HEK293 (cell line): ENCODE results near the gene C12orf42.

Experiments
- CTCF ChIA-PET: fragments of 350-600 bp; formaldehyde crosslinking; extraction: SDS; loops from one replicate; lab custom pipeline; 2021; ENCODE audit warnings: antibody characterized with exemption; lab: Yijun Ruan, JAX
- POLR2A ChIA-PET: fragments of 300-600 bp; formaldehyde crosslinking; extraction: SDS; loops from one replicate; lab custom pipeline; 2020; ENCODE audit warnings: antibody characterized with exemption, inconsistent platforms; lab: Yijun Ruan, JAX
- H3K27ac ChIP-seq: fragments of 200-500 bp; sonication (Bioruptor generic); 2 replicates; pipeline ENCODE4 v1.5.1; 2014; ENCODE audit warnings: low read depth, low read length, control low read depth, inconsistent platforms; ENCODE audit errors: extremely low read depth
- H3K36me3 ChIP-seq, 2 experiments: fragments of 200-500 bp in 1 of 2; sonication (Bioruptor generic) in 1 of 2; 1 replicate in 1 of 2; 2 replicates in 1 of 2; pipeline ENCODE4 v1.5.1; 2014 to 2017; ENCODE audit warnings: inconsistent platforms in 2 of 2, low read length in 2 of 2; ENCODE audit not compliant: control insufficient read depth in 2 of 2, insufficient read depth in 1 of 2
- H3K4me1 ChIP-seq: fragments of 200-500 bp; sonication (Bioruptor generic); 2 replicates; pipeline ENCODE4 v1.5.1; 2014; ENCODE audit warnings: mild to moderate bottlenecking, low read length, inconsistent platforms; ENCODE audit not compliant: control insufficient read depth, insufficient read depth
- H3K4me3 ChIP-seq: 2 replicates; pipeline ENCODE4 v1.5.1; 2011; ENCODE audit warnings: low read depth, mild to moderate bottlenecking, control low read depth, low read length, moderate library complexity
- H3K9me3 ChIP-seq: fragments of 200-500 bp; sonication (Bioruptor generic); 2 replicates; pipeline ENCODE4 v1.5.1; 2014; ENCODE audit warnings: low read depth, low read length, inconsistent platforms; ENCODE audit not compliant: control insufficient read depth, insufficient read depth
- KLF16 ChIP-seq: fragments of 450-650 bp; formaldehyde crosslinking; IDR thresholded peaks from 2 replicates; pipeline ENCODE4 v1.5.1; 2017; ENCODE audit warnings: missing biosample characterization, missing genetic modification characterization
- KLF7 ChIP-seq: fragments of 450-650 bp; formaldehyde crosslinking; IDR thresholded peaks from 2 replicates; pipeline ENCODE4 v1.5.1; 2016; ENCODE audit warnings: missing biosample characterization, missing genetic modification characterization, borderline replicate concordance
- SP3 ChIP-seq: fragments of 450-650 bp; formaldehyde crosslinking; IDR thresholded peaks from 2 replicates; pipeline ENCODE4 v1.5.1; 2016; ENCODE audit warnings: missing biosample characterization, missing genetic modification characterization
- WT1 ChIP-seq: fragments of 450-650 bp; formaldehyde crosslinking; IDR thresholded peaks from 2 replicates; pipeline ENCODE4 v1.5.1; 2016; ENCODE audit warnings: missing biosample characterization, missing genetic modification characterization
- ZNF132 ChIP-seq: fragments of 450-650 bp; formaldehyde crosslinking; IDR thresholded peaks from 2 replicates; pipeline ENCODE4 v1.5.1; 2017; ENCODE audit warnings: missing biosample characterization, missing genetic modification characterization, borderline replicate concordance
- ZNF2 ChIP-seq: fragments of 450-650 bp; formaldehyde crosslinking; IDR thresholded peaks from 2 replicates; pipeline ENCODE4 v1.5.1; 2016; ENCODE audit warnings: missing biosample characterization, missing genetic modification characterization
- ZNF362 ChIP-seq: fragments of 450-650 bp; formaldehyde crosslinking; IDR thresholded peaks from 2 replicates; pipeline ENCODE4 v1.5.1; 2016; ENCODE audit warnings: missing biosample characterization, missing genetic modification characterization
- ZNF423 ChIP-seq: fragments of 450-650 bp; formaldehyde crosslinking; IDR thresholded peaks from 2 replicates; pipeline ENCODE4 v1.5.1; 2016; ENCODE audit warnings: missing biosample characterization, missing genetic modification characterization
- TF ChIP-seq, protein P1 (sequence below): fragments of 450-650 bp; formaldehyde crosslinking; IDR thresholded peaks from 2 replicates; pipeline ENCODE4 v1.5.1; 2016; ENCODE audit warnings: missing biosample characterization, missing genetic modification characterization
- TF ChIP-seq, protein P2 (sequence below): fragments of 450-650 bp; formaldehyde crosslinking; IDR thresholded peaks from 2 replicates; pipeline ENCODE4 v1.5.1; 2016; ENCODE audit warnings: missing biosample characterization, missing genetic modification characterization

The C12orf42 gene

DNA sequence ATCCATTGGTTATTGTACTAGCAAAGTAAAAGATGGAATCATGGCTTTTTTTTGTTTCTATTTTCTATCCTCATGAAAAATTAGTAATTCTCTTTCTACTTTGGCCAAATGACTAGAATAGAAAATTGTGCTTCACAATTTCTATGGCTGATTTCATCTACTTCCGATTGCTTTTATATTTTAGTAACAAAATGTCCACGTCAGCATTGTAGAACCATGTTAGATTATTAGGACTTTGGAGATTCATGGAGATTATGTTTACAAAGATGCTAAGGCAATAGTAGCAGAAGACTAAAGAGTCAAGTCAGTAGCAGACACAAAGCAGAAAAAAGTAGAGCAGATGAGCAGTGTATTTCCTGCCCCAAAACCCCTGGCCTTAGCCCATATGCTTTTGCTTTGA, 113.6 kb downstream of the C12orf42 start:
- TF ChIP-seq ZNF362 (tag by site-specific recombination): no peak
- TF ChIP-seq ZNF132 (tag by site-specific recombination): no peak
- TF ChIP-seq SP3 (tag by site-specific recombination): no peak
- no peak for TF ChIP-seq ZNF423
- TF ChIP-seq KLF16 (tag by site-specific recombination): no peak
- TF ChIP-seq, protein P1, sequence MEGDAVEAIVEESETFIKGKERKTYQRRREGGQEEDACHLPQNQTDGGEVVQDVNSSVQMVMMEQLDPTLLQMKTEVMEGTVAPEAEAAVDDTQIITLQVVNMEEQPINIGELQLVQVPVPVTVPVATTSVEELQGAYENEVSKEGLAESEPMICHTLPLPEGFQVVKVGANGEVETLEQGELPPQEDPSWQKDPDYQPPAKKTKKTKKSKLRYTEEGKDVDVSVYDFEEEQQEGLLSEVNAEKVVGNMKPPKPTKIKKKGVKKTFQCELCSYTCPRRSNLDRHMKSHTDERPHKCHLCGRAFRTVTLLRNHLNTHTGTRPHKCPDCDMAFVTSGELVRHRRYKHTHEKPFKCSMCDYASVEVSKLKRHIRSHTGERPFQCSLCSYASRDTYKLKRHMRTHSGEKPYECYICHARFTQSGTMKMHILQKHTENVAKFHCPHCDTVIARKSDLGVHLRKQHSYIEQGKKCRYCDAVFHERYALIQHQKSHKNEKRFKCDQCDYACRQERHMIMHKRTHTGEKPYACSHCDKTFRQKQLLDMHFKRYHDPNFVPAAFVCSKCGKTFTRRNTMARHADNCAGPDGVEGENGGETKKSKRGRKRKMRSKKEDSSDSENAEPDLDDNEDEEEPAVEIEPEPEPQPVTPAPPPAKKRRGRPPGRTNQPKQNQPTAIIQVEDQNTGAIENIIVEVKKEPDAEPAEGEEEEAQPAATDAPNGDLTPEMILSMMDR (tag by site-specific recombination): no peak
- TF ChIP-seq, protein P2, sequence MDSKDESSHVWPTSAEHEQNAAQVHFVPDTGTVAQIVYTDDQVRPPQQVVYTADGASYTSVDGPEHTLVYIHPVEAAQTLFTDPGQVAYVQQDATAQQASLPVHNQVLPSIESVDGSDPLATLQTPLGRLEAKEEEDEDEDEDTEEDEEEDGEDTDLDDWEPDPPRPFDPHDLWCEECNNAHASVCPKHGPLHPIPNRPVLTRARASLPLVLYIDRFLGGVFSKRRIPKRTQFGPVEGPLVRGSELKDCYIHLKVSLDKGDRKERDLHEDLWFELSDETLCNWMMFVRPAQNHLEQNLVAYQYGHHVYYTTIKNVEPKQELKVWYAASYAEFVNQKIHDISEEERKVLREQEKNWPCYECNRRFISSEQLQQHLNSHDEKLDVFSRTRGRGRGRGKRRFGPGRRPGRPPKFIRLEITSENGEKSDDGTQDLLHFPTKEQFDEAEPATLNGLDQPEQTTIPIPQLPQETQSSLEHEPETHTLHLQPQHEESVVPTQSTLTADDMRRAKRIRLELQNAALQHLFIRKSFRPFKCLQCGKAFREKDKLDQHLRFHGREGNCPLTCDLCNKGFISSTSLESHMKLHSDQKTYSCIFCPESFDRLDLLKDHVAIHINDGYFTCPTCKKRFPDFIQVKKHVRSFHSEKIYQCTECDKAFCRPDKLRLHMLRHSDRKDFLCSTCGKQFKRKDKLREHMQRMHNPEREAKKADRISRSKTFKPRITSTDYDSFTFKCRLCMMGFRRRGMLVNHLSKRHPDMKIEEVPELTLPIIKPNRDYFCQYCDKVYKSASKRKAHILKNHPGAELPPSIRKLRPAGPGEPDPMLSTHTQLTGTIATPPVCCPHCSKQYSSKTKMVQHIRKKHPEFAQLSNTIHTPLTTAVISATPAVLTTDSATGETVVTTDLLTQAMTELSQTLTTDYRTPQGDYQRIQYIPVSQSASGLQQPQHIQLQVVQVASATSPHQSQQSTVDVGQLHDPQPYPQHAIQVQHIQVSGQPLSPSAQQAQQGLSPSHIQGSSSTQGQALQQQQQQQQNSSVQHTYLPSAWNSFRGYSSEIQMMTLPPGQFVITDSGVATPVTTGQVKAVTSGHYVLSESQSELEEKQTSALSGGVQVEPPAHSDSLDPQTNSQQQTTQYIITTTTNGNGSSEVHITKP (tag by site-specific recombination): no peak
- TF ChIP-seq, all 188 proteins: peak for 0
- Histone ChIP-seq H3K4me3 (no peak overlapping the region), H3K27ac (no peak overlapping the region), H3K9me3 (no peaks in the 10 kb centered on the region), H3K36me3 (no peaks in the 10 kb centered on the region), H3K4me1 (no peaks in the 10 kb centered on the region)
- ChIA-PET POLR2A (no interaction called here), CTCF (no interaction called here)

- POLR2A ChIA-PET: no interaction called here
Observed at GRCh38 chr12:103379670-103380069, 116.1 kb downstream of the C12orf42 start.

More at GRCh38 chr12:103379670-103380069, 116.1 kb downstream of the C12orf42 start:
- no peak overlapping the region for H3K4me3 ChIP-seq
- no peak overlapping the region for H3K27ac ChIP-seq
- no peaks in the 10 kb centered on the region for H3K36me3 ChIP-seq
- no peaks in the 10 kb centered on the region for H3K9me3 ChIP-seq
- CTCF ChIA-PET: interaction anchor here (0.8 kb wide), 1 partner anchor 169 kb away, joined by 6 read pairs; no protein-coding TSS in a partner anchor
- no peaks in the 10 kb centered on the region for H3K4me1 ChIP-seq
- TF ChIP-seq WT1 (tag by site-specific recombination) (no peak), KLF7 (tag by site-specific recombination) (no peak), ZNF2 (tag by site-specific recombination) (no peak)
- TF ChIP-seq, protein P2 (tag by site-specific recombination): no peak
